Mesendoderm (in vitro differentiated cells): ENCODE data around the gene SERPINB12.
A peak's percentile ranks its signal among the peaks of the same experiment; 100 is the strongest.

ENCODE experiments used
- DNase-seq: peaks from one replicate; pipeline ENCODE4 v3.0.0; 2013
- H2AK5ac ChIP-seq: 2 replicates; pipeline ENCODE4 v1.6.1; 2013; ENCODE audit warnings: low read length, inconsistent platforms
- H2BK120ac ChIP-seq: 2 replicates; pipeline ENCODE4 v1.6.1; 2013; ENCODE audit warnings: low read depth, mild to moderate bottlenecking, low read length, moderate library complexity, mixed read lengths
- H2BK15ac ChIP-seq: replicated peaks from 2 replicates; pipeline ENCODE4 v1.6.1; 2013; ENCODE audit warnings: low read depth, mild to moderate bottlenecking, moderate library complexity
- H2BK5ac ChIP-seq: 2 replicates; pipeline ENCODE4 v1.6.1; 2013; ENCODE audit warnings: low read length, inconsistent platforms
- H3K18ac ChIP-seq: 2 replicates; pipeline ENCODE4 v1.6.1; 2013; ENCODE audit warnings: mild to moderate bottlenecking, low read length, mixed read lengths
- H3K23ac ChIP-seq: one replicate; pipeline ENCODE4 v1.6.1; 2013; ENCODE audit warnings: low read length
- H3K27ac ChIP-seq: 2 replicates; pipeline ENCODE4 v1.5.1; 2013; ENCODE audit warnings: low read depth, mild to moderate bottlenecking, inconsistent platforms, low read length, moderate library complexity
- H3K27me3 ChIP-seq: 2 replicates; pipeline ENCODE4 v1.6.1; 2013; ENCODE audit warnings: low read length, control low read depth, mild to moderate bottlenecking, inconsistent platforms; ENCODE audit not compliant: insufficient read depth, poor library complexity
- H3K36me3 ChIP-seq: 2 replicates; pipeline ENCODE4 v1.6.1; 2013; ENCODE audit warnings: low read length, inconsistent platforms; ENCODE audit not compliant: control insufficient read depth, insufficient read depth
- H3K4ac ChIP-seq: one replicate; pipeline ENCODE4 v1.6.1; 2013; ENCODE audit warnings: low read depth, mild to moderate bottlenecking, low read length, moderate library complexity
- H3K4me1 ChIP-seq: 2 replicates; pipeline ENCODE4 v1.6.1; 2013; ENCODE audit warnings: low read depth, low read length, inconsistent platforms; ENCODE audit not compliant: control insufficient read depth
- H3K4me2 ChIP-seq: 2 replicates; pipeline ENCODE4 v1.6.1; 2013; ENCODE audit warnings: low read length
- H3K4me3 ChIP-seq: 2 replicates; pipeline ENCODE4 v1.5.1; 2013; ENCODE audit warnings: mild to moderate bottlenecking, low read length
- H3K56ac ChIP-seq: one replicate; pipeline ENCODE4 v1.6.1; 2013; ENCODE audit warnings: low read length
- H3K79me1 ChIP-seq: 2 replicates; pipeline ENCODE4 v1.6.1; 2013; ENCODE audit warnings: low read length, inconsistent platforms
- H3K79me2 ChIP-seq: 2 replicates; pipeline ENCODE4 v1.6.1; 2013; ENCODE audit warnings: mild to moderate bottlenecking, low read length; ENCODE audit not compliant: control insufficient read depth, insufficient read depth
- H3K9ac ChIP-seq: 2 replicates; pipeline ENCODE4 v1.6.1; 2013; ENCODE audit warnings: low read length, inconsistent platforms
- H4K5ac ChIP-seq: one replicate; pipeline ENCODE4 v1.6.1; 2013; ENCODE audit warnings: low read length
- H4K8ac ChIP-seq: one replicate; pipeline ENCODE4 v1.6.1; 2013; ENCODE audit warnings: low read depth, mild to moderate bottlenecking, control low read depth, low read length, moderate library complexity
- WGBS: extraction: QIAGEN DNeasy Blood & Tissue Kit; methylation state at CpG from one replicate; pipeline ENCODE4 v1.1.7; 2013; ENCODE audit warnings: low lambda C conversion rate, missing lambda C conversion rate; ENCODE audit not compliant: insufficient coverage; ENCODE audit errors: extremely low coverage; 5-methylcytosine and 5-hydroxymethylcytosine counted together

Gene SERPINB12

DNA sequence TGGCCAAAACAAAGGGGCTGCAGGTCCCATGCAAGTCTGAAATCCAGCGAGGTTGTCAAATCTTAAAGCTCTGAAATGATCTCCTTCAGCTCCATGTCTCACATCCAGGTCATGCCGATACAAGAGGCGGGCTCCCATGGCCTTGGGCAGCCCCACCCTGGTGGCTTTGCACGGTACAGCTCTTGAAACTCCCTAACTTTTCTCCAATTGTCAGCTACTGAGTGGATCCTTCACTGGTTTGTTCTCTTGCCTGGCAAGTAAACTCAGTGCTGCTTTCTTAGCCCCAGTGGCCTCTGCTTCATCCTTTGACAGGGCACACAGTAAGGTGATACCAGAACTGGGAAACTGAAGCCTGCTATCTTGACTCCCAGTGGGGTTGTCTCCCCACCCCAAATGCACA, 71.3 kb downstream of the SERPINB12 start:
- H3K4me3 ChIP-seq = no peak overlapping the region
- H3K4me1 ChIP-seq = no peaks in the 10 kb centered on the region
- H2BK15ac ChIP-seq = no peak overlapping the region
- H3K9ac ChIP-seq = no peak overlapping the region
- peak; percentile 12 for DNase-seq
- H4K5ac ChIP-seq = no peak overlapping the region
- H3K18ac ChIP-seq = no peak overlapping the region
- H3K27me3 ChIP-seq = no peaks in the 10 kb centered on the region
- no peak overlapping the region for H2AK5ac ChIP-seq
- H3K79me1 ChIP-seq = no peaks in the 10 kb centered on the region
- no peak overlapping the region for H2BK120ac ChIP-seq
- no peaks in the 10 kb centered on the region for H3K79me2 ChIP-seq
- H2BK5ac ChIP-seq = no peak overlapping the region
- no peak overlapping the region for H4K8ac ChIP-seq
- no CpG with 5 or more reads among the region's 4 CpGs for WGBS
- no peaks in the 10 kb centered on the region for H3K36me3 ChIP-seq
- H3K27ac ChIP-seq = no peak overlapping the region
- no peak overlapping the region for H3K23ac ChIP-seq
- H3K4ac ChIP-seq = no peak overlapping the region
- no peak overlapping the region for H3K56ac ChIP-seq
- no peak overlapping the region for H3K4me2 ChIP-seq

DNA sequence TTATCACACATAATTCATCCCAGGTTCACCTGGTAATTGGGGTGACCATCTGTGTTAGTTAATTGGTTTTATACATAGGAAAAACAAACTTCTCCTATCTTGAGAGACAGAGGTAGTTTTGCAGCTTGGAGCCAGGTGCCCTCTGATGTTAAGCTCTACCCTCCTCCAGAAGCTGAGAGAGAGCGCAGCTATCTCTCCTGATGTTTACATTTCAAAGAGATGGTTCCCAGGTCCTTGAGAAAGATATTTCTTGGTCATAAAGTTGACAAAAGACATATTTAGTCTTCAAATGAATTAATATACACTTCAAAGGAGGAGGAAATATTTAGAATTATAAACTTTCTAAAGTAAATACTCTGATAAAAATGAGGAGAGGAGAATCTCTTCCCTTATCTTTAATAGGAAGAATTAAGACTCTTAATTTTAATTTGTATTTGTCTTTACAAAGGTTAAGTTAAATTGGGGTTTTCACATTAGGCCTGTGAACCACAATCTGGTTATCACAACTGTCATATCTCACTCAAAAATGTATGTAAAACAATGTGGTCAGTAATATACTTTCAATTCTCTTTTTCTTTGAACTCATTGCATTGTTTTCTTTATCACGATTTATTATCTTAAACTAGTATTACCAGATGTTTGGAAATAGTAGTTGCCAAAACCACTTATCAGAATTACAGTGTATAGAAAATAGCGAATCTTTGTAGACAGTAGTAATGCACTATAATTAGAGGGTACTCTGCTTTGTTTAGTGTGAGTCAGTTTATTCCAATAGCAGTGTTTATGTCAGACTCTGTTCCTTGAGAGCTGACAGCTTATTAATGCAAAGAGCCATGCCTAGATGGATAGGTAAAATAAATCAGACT, 75.1 kb downstream of the SERPINB12 start:
- WGBS = no CpG with 5 or more reads among the region's 3 CpGs
- H3K27ac ChIP-seq = no peak overlapping the region
- peak; percentile 26 for DNase-seq

DNA sequence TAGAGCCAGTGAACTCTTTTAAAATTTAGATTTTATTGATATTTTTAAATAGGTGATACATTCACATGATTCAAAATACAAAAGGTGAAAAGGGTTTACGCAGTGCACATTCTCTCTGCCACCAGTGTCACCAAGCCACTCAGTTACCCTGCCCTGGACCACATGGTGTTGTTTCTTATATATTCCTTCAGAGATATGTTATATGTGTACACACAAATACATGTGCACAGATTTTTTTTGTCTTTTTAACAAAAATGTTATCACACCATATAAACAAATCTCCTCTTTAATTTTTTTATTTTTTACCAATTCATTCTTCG, 75.7 kb downstream of the SERPINB12 start:
- DNase-seq = no peak
- Histone ChIP-seq H3K27ac (no peak overlapping the region), H2BK120ac (no peak overlapping the region), H2AK5ac (no peak overlapping the region), H3K4me3 (no peak overlapping the region), H3K56ac (no peak overlapping the region), H3K4ac (no peak overlapping the region), H2BK15ac (no peak overlapping the region), H2BK5ac (no peak overlapping the region), H3K18ac (no peak overlapping the region), H3K79me2 (no peaks in the 10 kb centered on the region), H3K79me1 (no peaks in the 10 kb centered on the region), H3K23ac (no peak overlapping the region), H3K9ac (no peak overlapping the region), H3K27me3 (no peaks in the 10 kb centered on the region), H3K36me3 (no peaks in the 10 kb centered on the region), H3K4me2 (no peak overlapping the region), H3K4me1 (no peaks in the 10 kb centered on the region), H4K5ac (no peak overlapping the region), H4K8ac (no peak overlapping the region)
- WGBS = 100% methylated on average over 1 of the region's 2 CpGs

More for the DNA sequence above, 75.1 kb downstream of the SERPINB12 start:
- H3K4ac ChIP-seq = no peak overlapping the region
- no peak overlapping the region for H2BK15ac ChIP-seq
- no peak overlapping the region for H2BK120ac ChIP-seq
- H3K23ac ChIP-seq = no peak overlapping the region
- no peak overlapping the region for H4K5ac ChIP-seq
- H3K9ac ChIP-seq = no peak overlapping the region
- no peaks in the 10 kb centered on the region for H3K36me3 ChIP-seq
- no peak overlapping the region for H2AK5ac ChIP-seq
- no peak overlapping the region for H3K4me2 ChIP-seq
- H3K56ac ChIP-seq = no peak overlapping the region
- no peak overlapping the region for H2BK5ac ChIP-seq
- no peaks in the 10 kb centered on the region for H3K79me2 ChIP-seq
- H3K27me3 ChIP-seq = no peaks in the 10 kb centered on the region
- no peak overlapping the region for H3K18ac ChIP-seq
- H3K4me3 ChIP-seq = no peak overlapping the region
- no peaks in the 10 kb centered on the region for H3K4me1 ChIP-seq
- H3K79me1 ChIP-seq = no peaks in the 10 kb centered on the region
- no peak overlapping the region for H4K8ac ChIP-seq
